GM18873 (cell line): ENCODE measurements around the gene TMEM231.
"Not testable (repeated sequence)": the region's sequence is repeated elsewhere in the genome, so short reads cannot be mapped to it uniquely, and the experiment has no call there.

Experiments used
- ATAC-seq: cut with Tn5 transposase; IDR thresholded peaks from one replicate; pipeline ENCODE4 v1.9.1; 2021; ENCODE audit warnings: mild to moderate bottlenecking, moderate library complexity, moderate number of reproducible peaks; ENCODE audit not compliant: unreplicated experiment, low FRiP score

TMEM231 gene, protein sequence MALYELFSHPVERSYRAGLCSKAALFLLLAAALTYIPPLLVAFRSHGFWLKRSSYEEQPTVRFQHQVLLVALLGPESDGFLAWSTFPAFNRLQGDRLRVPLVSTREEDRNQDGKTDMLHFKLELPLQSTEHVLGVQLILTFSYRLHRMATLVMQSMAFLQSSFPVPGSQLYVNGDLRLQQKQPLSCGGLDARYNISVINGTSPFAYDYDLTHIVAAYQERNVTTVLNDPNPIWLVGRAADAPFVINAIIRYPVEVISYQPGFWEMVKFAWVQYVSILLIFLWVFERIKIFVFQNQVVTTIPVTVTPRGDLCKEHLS

DNA sequence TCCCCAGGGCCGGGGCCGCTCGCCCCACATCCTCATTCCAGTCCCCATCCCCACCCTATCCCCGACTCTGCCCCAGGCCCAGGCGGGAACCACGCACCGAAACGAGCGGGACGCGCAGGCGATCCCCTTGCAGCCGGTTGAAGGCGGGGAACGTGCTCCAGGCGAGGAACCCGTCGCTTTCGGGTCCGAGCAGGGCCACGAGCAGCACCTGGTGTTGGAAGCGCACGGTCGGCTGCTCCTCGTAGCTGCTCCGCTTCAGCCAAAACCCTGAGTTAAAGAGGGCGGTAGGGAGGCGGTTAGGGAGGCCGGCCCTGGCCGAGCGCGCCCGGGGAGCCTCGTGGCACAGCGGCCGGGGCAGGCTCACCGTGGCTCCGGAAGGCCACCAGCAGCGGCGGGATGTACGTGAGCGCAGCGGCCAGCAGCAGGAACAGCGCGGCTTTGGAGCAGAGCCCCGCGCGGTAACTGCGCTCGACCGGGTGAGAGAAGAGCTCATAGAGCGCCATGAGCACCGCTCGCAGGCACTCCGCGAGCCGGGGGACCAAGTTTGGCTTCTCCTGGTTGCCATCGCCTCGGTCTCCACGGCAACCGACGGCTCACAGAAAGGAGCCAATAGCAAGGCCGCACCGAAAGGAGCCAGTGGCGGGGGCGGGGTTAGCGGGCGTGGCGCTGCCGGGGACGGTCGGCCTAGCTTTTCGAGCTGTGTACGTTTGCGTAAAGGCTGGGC, at the start of gene TMEM231:
Gene TMEM231, minus strand, starts transcription at position 546 of the 724 bp plus-strand sequence. Its CDS starts 43 bp downstream, at position 503.
- ATAC-seq, result peak; percentile 96

DNA sequence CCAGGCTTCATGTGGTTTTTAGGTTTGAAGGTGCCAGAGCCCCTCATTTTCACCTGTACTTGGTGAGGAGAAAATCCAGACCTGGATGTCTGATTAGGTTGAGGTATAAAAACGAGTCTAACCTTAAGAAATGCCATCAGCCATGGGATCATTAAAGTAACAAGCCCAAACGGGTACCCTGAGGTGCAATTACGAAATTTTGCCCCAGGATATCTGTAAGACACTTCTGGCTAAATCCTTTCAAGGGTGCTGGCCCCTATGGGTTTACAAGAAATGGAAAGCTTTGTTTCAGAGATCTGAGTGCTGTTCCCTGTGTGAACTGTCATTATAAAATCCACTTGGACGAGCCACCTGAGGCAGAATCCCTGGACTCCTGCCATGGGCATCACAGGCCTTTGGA, 47.2 kb upstream of the TMEM231 start:
- ATAC-seq, result no peak

DNA sequence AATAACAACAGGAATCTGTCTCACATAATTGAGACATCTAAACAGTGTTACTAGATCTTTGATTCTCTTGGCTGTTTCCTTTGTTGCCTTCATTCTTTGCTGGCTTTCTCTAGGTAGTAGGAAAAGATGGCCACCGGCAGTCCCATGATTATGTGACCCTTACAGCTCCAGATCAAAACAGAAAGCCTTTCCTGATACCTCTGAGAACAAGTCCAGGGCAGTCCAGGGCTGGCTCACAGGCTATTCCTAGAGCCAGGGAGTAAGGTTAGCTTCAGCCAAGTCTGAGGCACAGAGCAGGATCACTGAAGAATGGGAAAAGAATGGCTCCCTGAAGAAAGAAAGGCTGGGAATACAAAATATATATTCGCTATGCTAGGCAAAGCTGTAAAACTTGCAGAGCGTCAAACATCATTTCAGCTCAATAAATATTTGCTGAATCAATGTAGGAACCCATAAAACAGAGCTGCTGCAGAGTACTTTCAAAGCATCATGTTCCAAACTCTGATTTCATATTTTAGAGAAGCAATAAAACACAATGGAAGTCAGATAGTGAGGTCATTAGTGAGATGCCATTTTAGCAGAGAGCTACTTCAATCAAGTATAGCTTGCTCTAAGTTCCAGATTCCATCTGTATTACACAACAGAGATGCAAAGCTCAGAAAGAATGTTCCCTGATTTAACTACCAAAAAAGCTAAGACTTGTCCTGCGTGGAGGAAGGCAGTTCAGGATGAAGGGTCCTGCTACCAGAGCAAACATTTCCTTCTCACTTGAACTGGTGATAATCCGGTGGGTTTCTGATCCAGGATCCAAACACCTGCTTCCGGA, 43.6 kb upstream of the TMEM231 start:
- no peak for ATAC-seq

DNA sequence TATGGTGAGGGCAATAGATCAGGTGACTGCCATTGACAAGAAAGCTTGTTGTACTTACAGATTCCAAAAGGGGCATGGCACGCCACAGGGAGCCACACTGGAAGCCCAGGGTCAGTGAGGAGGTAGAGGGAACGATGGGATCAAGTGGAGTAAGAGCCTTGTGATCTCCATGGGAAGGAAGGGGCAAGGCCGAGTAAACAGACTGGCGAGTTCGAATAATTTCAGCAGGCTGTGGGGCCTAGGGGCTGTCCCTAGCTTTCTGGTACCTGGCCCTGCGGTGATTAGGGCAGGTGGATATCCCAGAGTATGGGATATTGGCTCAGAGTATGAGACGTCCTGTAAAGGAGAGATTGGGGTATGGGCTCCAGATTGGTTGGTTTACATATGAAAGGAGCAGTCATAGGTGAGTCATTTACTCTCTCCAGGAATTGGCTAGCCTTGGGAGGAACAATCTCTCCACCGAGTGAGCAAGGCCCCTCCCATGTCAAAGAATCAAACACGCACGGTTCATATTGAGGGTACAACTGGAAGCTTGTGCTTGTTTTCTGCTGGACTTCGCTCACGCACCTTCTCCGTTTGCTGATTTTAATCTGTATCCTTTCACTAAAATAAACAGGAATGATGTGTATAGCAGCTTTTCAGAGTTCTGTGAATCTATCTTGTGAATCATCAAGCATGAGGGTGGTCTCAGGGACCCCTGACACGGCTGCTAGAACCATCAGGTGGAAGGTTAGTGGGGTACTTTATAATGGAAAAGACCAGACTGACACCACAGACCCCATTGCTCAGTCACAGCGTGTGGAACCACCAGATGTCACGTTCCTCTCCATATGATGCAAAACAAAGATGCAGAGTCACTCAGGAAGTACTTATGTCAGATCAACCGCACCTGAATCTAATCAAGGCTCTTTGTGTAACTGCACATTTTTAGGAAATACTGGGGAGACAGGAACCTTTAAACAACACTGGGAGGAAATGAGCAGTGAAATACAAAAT, 38.1 kb upstream of the TMEM231 start:
- ATAC-seq, result no peak

DNA sequence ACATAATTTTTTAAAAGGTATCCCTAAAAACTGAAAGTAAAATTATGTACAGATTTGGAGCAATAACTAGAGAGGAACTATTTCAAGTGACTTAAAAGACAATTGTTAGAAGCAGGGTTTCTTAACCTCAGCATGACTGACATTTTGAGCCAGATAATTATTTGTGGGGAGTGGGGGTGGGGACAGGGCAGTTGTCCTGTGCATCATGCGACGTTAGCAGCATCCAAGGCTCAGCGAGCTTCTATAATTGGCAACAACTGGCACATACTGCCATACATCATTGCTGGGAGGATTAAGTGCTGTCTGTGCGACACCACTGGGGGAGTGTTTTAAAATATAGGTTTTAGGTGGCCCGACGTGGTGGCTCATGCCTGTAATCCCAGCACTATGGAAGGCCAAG, 37.3 kb upstream of the TMEM231 start:
- no peak for ATAC-seq

DNA sequence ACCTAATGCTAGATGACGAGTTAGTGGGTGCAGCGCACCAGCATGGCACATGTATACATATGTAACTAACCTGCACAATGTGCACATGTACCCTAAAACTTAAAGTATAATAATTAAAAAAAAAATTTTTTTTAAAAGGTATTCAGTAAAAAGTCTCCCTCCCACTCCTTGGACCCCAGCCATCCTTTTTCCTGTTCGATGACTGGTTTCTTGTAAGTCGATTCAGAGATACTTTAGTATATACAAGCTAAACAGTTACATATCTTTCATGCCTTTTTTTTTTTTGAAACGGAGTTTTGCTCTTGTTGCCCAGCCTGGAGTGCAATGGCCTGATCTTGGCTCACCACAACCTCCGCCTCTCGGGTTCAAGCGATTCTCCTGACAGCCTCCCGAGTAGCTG, 35.9 kb upstream of the TMEM231 start:
- ATAC-seq, result not testable (repeated sequence)

DNA sequence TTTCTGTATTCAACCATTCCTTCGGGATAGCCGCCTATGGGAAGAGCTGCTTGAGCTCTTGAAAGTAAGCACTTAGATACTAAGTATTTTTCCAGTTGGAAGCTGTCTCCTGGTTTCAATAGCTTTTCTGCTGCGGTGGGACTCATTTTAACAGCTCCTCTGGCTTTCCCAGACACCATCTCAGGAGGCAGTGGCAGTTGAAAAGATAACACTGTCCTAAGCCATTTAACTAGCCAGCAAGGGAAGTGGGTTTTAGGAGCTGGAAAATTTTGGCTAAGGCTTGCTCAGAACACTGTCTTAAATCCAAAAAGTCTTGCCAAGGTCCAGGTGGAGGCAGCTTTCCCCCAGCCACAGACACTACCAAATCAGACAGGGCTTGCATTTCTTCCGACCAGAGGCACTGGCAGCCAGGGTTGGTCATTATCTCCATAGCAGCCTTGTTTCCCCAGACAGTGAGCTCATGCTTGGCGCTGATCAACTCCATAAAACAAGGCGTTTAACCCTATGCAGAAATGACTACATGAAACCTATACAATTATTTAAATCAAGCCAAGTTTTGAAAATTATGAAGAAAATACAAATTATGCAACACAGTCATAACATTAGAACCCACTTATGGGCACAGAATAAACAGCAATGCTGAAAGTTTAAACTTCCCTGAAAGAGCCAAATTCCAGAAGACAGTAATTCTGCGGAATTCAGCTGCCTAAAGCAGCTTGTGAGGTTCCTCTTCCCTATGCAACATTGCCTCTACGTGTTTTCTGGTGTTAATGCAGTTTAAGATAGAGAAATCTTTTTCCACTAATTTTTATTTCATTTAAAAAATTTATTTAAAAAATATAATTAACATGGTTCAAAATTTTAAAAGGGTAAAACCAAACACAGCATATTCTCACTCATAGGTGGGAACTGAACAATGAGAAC, 35.1 kb upstream of the TMEM231 start:
- ATAC-seq, result no peak

DNA sequence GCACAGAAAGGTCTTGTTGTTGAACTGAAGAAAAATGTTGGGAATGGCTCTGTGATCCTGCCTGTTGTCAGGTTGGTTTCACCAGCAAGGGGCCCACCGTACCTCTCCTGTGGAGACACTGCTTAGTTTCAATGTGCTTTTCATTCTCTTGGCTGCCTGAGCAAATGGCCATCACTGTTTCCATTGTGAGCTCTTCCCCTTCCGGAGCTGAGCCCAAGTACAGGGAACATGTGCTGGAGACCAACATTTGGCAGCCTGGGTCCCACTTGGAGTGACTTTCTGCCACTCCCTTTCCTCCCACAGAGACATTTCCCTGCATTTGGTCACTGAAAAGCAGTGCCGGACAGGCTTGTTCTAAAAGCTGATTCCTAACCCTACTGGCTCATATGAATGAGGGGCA, 33.3 kb upstream of the TMEM231 start:
- no peak for ATAC-seq

DNA sequence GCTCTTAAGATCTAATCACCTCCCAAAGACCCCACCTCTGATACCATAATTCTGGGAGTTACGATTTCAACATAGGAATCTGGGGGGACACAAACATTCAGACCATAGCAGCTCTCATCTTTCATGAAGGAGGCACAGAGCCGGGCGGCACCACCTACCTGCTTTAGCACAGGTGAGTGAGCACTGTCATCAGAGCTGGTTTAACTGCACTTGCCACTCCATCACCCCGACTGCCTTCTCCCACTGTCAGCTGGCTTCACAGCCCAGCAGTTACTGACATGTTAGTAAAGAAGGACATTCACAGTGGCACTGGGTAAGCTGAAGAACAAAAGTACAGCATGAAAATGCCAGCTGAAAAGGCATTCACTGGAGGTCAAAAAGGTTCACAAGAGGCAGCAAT, 32.7 kb upstream of the TMEM231 start:
- no peak for ATAC-seq

DNA sequence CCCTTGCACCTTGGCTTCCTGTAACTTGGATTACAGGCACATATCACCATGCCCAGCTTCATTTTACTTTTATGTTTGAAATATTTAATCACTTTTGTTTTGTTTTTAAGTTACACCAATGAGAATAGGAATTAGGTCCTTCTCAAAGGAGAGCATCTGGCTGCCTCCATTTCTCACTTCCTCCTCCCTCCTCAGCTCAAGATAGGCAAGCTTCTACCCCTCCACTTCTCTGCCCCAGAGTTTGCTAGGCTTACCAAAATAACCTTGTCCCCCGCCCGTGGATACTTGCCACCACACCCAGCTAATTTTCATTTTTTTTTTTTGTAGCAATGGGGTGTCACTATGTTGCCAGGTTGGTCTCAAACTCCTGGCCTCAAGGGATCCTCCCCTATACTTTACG, 28.1 kb upstream of the TMEM231 start:
- ATAC-seq, result no peak

DNA sequence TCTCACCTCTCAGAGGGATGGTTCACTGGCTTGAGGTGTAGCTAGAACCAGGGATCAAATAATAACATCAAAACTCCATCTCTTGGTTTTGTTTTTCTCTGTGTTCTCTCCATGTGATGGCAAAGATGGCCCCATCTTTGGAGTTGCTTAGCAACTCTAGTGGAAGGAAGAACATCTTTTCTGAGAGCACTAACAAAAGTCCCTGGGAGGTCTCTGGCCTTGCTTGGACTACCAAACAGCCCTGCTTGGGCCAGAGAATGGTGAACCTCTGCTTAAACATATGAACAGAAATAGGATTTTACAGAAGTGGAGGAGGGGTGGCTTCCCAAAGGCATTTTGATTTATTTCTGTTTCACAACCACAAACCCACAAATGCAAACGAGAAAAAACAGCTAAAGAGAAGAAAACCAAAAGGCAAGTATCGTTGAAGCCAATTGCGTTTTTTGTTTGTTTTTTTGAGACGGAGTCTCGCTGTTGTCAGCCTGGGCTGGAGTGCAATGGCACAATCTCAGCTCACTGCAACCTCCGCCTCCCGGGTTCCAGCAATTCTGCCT, 23.3 kb upstream of the TMEM231 start:
- ATAC-seq, result no peak

DNA sequence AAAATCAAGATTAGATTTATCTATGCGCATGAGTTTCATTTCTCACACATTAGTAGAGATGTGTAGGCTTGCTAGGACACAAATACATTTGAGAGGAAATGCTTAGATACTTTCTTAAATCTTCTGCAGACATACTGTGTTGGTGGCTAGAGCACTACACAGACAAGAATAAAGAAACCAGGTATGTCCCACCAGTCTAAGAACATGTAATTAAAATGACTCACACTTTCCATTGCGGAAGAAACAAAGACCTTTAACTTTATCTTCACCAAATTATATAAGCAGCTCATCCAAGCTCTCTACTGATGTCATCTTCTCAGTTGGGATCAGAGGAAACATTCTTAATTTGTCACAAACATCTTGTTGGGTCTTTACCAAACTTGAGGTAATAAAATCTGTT, 22.7 kb upstream of the TMEM231 start:
- no peak for ATAC-seq

DNA sequence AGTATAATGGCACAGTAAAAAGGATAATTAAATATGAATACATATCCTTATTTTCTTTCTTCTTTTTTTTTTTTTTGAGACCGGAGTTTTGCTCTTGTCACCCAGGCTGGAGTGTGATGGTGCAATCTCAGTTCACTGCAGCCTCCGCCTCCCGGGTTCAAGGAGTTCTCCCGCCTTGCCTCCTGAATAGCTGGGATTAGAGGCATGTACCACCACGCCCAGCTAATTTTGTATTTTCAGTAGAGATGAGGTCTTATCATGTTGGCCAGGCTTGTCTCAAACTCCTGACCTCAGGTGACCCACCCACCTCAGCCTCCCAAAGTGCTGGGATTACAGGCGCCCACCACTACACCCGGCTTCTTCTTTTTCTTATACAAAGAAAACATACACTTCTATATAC, 22.2 kb upstream of the TMEM231 start:
- no peak for ATAC-seq

DNA sequence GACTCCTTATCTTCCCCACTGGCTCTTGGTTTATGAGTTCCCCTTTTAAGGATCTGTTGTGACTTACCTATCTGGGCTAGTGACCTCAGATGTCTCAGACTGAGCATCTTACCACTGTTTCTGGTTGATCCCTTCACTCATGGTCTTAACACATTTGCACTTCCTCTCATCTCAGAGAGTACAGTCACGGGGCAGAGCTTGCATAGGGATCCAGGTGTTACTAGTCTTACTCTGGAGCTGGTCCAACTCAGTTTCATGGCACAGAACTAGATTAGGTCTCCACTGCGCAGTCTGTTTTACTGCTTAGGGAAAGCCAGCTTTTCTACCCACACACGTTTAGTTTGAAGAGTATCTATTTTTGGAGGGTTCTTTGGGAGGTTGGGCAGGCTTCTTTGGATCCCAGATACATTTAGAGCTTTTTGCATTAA, 20.3 kb upstream of the TMEM231 start:
- no peak for ATAC-seq

DNA sequence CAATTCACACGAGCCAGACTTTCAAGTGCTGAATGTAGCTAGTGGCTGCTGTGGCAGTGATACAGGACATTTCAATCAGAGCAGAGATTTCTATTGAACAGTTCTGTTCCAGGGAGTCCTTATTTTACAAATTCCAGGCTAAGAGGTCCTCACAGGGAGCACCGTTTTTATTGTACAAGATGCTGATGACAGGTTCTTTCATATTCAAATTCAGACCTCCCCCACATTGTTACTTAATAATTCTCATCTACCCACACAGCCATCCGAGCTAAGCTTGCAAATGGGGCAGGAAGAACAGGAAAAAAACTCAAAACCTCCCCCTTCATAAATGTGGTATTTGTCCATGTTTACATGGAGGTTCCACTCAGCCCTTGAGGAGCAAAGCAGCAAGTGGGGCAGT, 19.9 kb upstream of the TMEM231 start:
- ATAC-seq, result no peak

DNA sequence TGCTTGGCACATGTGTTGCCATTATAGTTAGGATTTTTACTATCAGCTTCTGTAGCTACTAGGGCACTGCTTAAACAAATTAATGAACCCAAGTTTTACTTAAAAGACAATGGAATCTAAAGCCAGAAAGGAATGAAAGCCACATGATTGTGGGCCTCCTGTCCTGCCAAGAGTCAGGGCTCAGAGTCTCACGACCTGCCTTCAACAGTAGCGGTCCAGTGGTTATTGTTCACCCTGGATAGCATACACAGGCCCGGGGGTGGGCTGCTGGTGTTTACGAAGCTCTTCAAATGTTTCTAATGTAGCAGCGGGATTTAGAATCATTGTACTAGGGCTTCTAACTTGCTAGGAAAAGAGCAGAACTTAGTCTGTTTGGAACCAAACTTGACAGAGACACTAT, 17.9 kb upstream of the TMEM231 start:
- no peak for ATAC-seq

DNA sequence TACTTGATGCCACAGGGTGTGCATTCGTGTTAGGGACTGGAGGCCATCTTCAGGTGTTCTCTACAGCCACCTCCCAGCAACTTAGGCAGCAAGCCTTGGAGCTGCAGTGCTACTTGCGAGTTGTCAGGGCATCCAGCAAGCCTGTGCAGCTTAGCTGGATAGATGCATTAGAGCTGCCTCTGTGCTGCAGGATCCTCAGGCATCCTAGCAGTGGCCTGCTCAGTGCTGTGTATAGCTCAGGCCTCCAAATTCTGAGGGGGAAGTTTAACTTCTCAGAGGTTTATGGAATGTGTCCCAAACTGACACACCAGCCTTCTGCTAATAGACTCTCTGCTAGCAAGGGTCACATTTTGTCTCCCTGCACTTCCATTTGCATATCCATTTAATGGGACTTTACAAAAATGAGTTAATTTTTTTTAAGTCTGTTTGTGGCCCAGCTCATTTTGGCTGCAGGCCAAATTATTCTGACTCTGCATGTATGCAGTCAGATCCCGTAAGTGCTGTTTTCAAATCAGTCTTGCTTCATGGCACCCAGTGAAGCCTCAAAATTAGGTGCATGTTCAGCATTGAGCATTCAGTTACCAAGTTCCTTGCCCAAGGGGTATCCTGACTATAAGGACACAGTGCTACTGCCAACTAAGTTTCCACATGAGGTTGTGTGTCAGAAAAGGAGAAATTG, 17.0 kb upstream of the TMEM231 start:
- ATAC-seq, result no peak

DNA sequence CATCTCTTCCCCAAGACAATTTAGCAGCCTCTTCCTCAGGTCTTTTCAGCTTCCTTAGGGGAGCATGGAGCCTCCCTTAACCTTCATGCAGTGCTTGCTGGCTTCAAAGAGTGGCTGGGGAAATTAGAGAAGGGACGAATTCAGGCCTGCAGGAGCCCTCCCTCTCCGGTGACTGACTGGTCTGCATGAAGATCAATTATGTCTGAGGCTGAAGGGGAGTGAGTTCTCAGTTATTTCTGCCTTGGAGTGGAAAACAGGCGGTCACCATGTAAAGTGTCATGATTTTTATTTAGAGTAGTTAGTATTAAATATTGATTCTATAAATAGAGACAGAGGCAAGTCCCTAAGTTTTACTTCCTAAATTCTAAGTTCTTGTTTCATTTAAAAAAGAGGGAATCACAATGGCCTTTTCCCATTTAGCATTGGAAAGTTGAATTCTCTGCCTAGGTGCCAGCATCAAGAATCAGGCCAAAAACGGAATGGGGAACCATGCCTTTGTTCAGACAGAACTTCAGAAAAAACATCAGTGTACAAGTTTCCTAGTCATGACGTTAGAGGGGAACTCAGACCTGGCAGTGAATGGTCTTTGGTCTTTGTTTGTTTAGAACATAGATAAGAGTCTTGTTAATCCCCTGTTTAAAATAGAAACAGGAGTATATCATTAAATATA, 14.5 kb upstream of the TMEM231 start:
- ATAC-seq, result no peak
